A673 (cell line): ENCODE data around the gene CD248.

Source experiments
- CTCF ChIP-seq: fragments of 300-800, 200-600 bp; sonication (generic); conservative IDR thresholded peaks from 2 replicates; pipeline ENCODE4 v1.5.1; 2017; ENCODE audit warnings: low read depth, mild to moderate bottlenecking, antibody characterized with exemption, low read length, moderate library complexity, mixed read lengths
- EZH2 ChIP-seq: fragments of 200-600 bp; sonication (generic); IDR thresholded peaks from 2 replicates; pipeline ENCODE4 v1.6.1; 2017; ENCODE audit warnings: borderline replicate concordance, low read depth, mild to moderate bottlenecking, mixed read lengths, antibody characterized with exemption, low read length; ENCODE audit not compliant: poor library complexity, severe bottlenecking

GRCh38 chr11:66315498-66315885 lies 1.4 kb downstream of the CD248 start:
- TF ChIP-seq CTCF (no peak), EZH2 (no peak)
